ENCODE data around the gene ATP1B2.

- TF ChIP-seq EZH2 (IDR thresholded peaks at IDR 0.05; ENCODE audit: insufficient read depth, poor library complexity, severe bottlenecking) (no peak), EZH2phosphoT487 (IDR thresholded peaks at IDR 0.05; ENCODE audit: insufficient read depth, low read depth) (no peak)
Measured at GRCh38 chr17:7610641-7611040, 40.1 kb upstream of the ATP1B2 start.

All from GM23248 (cell line).